C4-2B (cell line): ENCODE results near the gene TAS2R30.
"Not testable (repeated sequence)": the region's sequence is repeated elsewhere in the genome, so short reads cannot be mapped to it uniquely, and the experiment has no call there.

Source experiments
- H3K27ac ChIP-seq: fragments of 450-650 bp; 2 replicates; pipeline ENCODE4 v1.5.1; 2017
- CTCF ChIP-seq: fragments of 450-650 bp; conservative IDR thresholded peaks from 2 replicates; pipeline ENCODE4 v1.5.1; 2017; ENCODE audit warnings: mild to moderate bottlenecking
- ZFX ChIP-seq: fragments of 450-650 bp; IDR thresholded peaks from 2 replicates; pipeline ENCODE4 v1.6.1; 2017

The TAS2R30 gene

DNA sequence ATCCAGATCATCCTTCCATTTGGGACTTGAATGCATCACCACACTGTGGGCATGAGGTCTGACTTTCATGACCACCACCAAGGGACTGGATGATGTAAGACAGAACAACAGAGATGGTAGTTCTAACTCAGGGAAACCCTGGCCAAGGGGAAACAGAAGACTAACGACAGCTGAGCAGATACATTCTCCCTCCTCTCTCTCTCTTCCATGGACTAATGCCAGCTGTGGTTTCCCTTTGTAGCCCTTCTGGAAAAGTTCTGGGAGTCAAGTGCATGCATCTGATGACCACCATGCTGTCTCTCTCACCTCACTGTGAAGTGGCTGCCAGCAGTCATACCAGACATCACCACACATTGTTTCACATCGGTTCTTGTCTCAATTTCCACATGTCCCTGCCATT is 3.4 kb downstream of the TAS2R30 start:
- H3K27ac ChIP-seq = no peak overlapping the region
- TF ChIP-seq CTCF (no peak), ZFX (no peak)

GRCh38 chr12:11130382-11130781 is 4.1 kb downstream of the TAS2R30 start:
- H3K27ac ChIP-seq = no peak overlapping the region
- TF ChIP-seq CTCF = no peak
- no peak for TF ChIP-seq ZFX

- H3K27ac ChIP-seq = not testable (repeated sequence)
Measured at GRCh38 chr12:11114130-11114529, 20.3 kb downstream of the TAS2R30 start.

GRCh38 chr12:11111213-11111612 is 23.2 kb downstream of the TAS2R30 start:
- H3K27ac ChIP-seq = not testable (repeated sequence)

GRCh38 chr12:11108862-11109261 is 25.6 kb downstream of the TAS2R30 start:
- H3K27ac ChIP-seq = no peak overlapping the region
- no peak for TF ChIP-seq ZFX
- TF ChIP-seq CTCF = no peak

- no peak overlapping the region for H3K27ac ChIP-seq
- TF ChIP-seq ZFX (no peak), CTCF (no peak)
Measured at GRCh38 chr12:11107719-11108118, 26.7 kb downstream of the TAS2R30 start.

DNA sequence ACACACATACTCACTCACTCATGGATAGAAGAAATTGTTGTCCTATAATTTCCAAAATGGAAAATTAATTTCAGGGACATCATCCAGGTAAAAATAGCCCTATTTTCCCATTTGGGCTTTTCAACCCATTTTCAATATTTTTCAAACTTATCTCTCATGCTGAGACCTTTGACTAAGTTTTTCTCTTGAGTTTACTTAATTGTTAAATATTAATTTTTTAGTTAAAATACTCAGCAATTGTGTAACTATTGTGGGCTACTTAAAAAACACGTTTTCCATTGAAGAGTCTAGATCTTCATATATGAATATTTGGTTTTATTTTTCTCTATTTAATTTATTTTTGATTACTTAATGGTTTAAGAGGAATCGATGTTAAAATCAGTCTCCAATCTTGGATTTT is 28.2 kb downstream of the TAS2R30 start:
- H3K27ac ChIP-seq = no peak overlapping the region
- TF ChIP-seq CTCF (no peak), ZFX (no peak)

DNA sequence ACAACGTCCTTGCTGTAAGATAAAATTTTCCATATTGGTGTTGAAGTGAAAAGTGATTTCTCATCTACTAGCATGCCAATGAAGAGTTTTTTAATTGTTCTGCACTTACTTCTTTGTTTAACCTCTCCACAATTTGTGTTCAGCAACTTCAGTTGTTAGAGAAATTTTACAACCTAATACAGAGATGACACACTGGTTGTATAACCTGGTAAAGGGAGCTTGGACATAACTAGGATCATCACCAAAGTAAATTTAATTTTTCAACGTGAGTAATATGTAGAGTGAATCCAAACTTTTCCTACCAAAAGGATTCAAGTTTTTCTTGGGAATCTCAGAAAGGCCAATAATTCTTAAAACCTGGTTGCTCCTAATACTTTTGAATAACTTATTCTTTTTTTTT is 28.9 kb downstream of the TAS2R30 start:
- H3K27ac ChIP-seq = no peak overlapping the region
- TF ChIP-seq CTCF (no peak), ZFX (no peak)

DNA sequence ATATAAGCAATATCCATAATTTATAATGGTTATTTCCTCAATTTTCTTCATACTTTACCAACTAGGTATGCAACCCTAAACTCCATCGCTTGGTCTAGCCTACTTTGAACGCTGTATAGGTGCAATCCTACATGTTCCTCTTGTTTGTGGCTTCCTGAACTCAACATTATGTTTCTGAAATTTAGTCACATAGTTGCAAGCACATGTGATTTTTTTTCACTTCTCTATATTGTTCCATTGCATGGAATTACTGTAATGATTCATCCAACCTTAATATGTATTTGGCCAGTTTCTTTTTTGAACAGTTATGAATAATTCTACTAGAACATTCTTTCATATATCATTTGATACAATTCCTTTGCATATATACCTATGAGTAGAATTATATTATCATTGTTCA is 39.5 kb downstream of the TAS2R30 start:
- not testable (repeated sequence) for H3K27ac ChIP-seq
